ENCODE measurements around the gene CNIH2.
"Not testable (repeated sequence)": the region's sequence is repeated elsewhere in the genome, so short reads cannot be mapped to it uniquely, and the experiment has no call there.

The CNIH2 gene

GRCh38 chr11:66315498-66315885 is 37.5 kb downstream of the CNIH2 start:
- no peak overlapping the region for H2AFZ ChIP-seq (ENCODE audit: low read length, unreplicated experiment)
- H3K4me3 ChIP-seq (ENCODE audit: low read depth, low read length), result peak overlapping the region; percentile 94
- no peaks in the 10 kb centered on the region for H3K27me3 ChIP-seq (ENCODE audit: insufficient read depth, low read length)
- H3K79me2 ChIP-seq (ENCODE audit: control insufficient read depth, insufficient read depth, low read length, unreplicated experiment), result peaks cover 34% of the 10 kb centered on the region
- no peaks in the 10 kb centered on the region for H3K36me3 ChIP-seq (ENCODE audit: insufficient read depth, low read length)
- peaks cover 31% of the 10 kb centered on the region for H3K4me1 ChIP-seq (ENCODE audit: control insufficient read depth, insufficient read depth, low read length, unreplicated experiment)
- peak overlapping the region; percentile 97 for H3K27ac ChIP-seq (ENCODE audit: low read depth, low read length)

- H3K27ac ChIP-seq (ENCODE audit: low read depth, low read length), result peak overlapping the region; percentile 97
- H3K4me3 ChIP-seq (ENCODE audit: low read depth, low read length), result peak overlapping the region; percentile 94
- peaks cover 34% of the 10 kb centered on the region for H3K79me2 ChIP-seq (ENCODE audit: control insufficient read depth, insufficient read depth, low read length, unreplicated experiment)
- no peak overlapping the region for H2AFZ ChIP-seq (ENCODE audit: low read length, unreplicated experiment)
- H3K4me1 ChIP-seq (ENCODE audit: control insufficient read depth, insufficient read depth, low read length, unreplicated experiment), result peaks cover 31% of the 10 kb centered on the region
- no peaks in the 10 kb centered on the region for H3K27me3 ChIP-seq (ENCODE audit: insufficient read depth, low read length)
- H3K36me3 ChIP-seq (ENCODE audit: insufficient read depth, low read length), result no peaks in the 10 kb centered on the region
Observed at GRCh38 chr11:66315921-66316811, 38.2 kb downstream of the CNIH2 start.

GRCh38 chr11:66316849-66317251 is 38.9 kb downstream of the CNIH2 start, which contains the start of gene CD248:
Gene CD248, minus strand, starts transcription at chr11:66317044. Its CDS starts 17 bp downstream, at chr11:66317027.
- H3K36me3 ChIP-seq (ENCODE audit: insufficient read depth, low read length), result no peaks in the 10 kb centered on the region
- H2AFZ ChIP-seq (ENCODE audit: low read length, unreplicated experiment), result peak within 1 kb of the TSS; percentile 66
- peaks cover 34% of the 10 kb centered on the region for H3K79me2 ChIP-seq (ENCODE audit: control insufficient read depth, insufficient read depth, low read length, unreplicated experiment)
- peaks cover 35% of the 10 kb centered on the region for H3K4me1 ChIP-seq (ENCODE audit: control insufficient read depth, insufficient read depth, low read length, unreplicated experiment)
- H3K27ac ChIP-seq (ENCODE audit: low read depth, low read length), result peak within 1 kb of the TSS; percentile 97
- peak within 1 kb of the TSS; percentile 94 for H3K4me3 ChIP-seq (ENCODE audit: low read depth, low read length)
- no peaks in the 10 kb centered on the region for H3K27me3 ChIP-seq (ENCODE audit: insufficient read depth, low read length)

GRCh38 chr11:66317322-66317722 is 39.3 kb downstream of the CNIH2 start:
- Histone ChIP-seq H3K36me3 (ENCODE audit: insufficient read depth, low read length) (no peaks in the 10 kb centered on the region), H3K4me1 (ENCODE audit: control insufficient read depth, insufficient read depth, low read length, unreplicated experiment) (peaks cover 39% of the 10 kb centered on the region), H3K79me2 (ENCODE audit: control insufficient read depth, insufficient read depth, low read length, unreplicated experiment) (peaks cover 34% of the 10 kb centered on the region), H3K27me3 (ENCODE audit: insufficient read depth, low read length) (no peaks in the 10 kb centered on the region), H3K27ac (ENCODE audit: low read depth, low read length) (peak overlapping the region; percentile 97), H3K4me3 (ENCODE audit: low read depth, low read length) (peak overlapping the region; percentile 94), H2AFZ (ENCODE audit: low read length, unreplicated experiment) (no peak overlapping the region)

GRCh38 chr11:66317723-66318599 is 40.0 kb downstream of the CNIH2 start:
- Histone ChIP-seq H3K27ac (ENCODE audit: low read depth, low read length) (peak overlapping the region; percentile 97), H2AFZ (ENCODE audit: low read length, unreplicated experiment) (peak overlapping the region; percentile 66), H3K36me3 (ENCODE audit: insufficient read depth, low read length) (no peaks in the 10 kb centered on the region), H3K4me1 (ENCODE audit: control insufficient read depth, insufficient read depth, low read length, unreplicated experiment) (peaks cover 45% of the 10 kb centered on the region), H3K79me2 (ENCODE audit: control insufficient read depth, insufficient read depth, low read length, unreplicated experiment) (peaks cover 34% of the 10 kb centered on the region), H3K4me3 (ENCODE audit: low read depth, low read length) (peak overlapping the region; percentile 94), H3K27me3 (ENCODE audit: insufficient read depth, low read length) (no peaks in the 10 kb centered on the region)

- H3K27me3 ChIP-seq (ENCODE audit: insufficient read depth, low read length), result no peaks in the 10 kb centered on the region
Observed at GRCh38 chr11:66318600-66318970, 40.6 kb downstream of the CNIH2 start.

GRCh38 chr11:66320289-66320688 is 42.3 kb downstream of the CNIH2 start:
- H3K27me3 ChIP-seq (ENCODE audit: insufficient read depth, low read length); H3K27ac ChIP-seq (ENCODE audit: low read depth, low read length); H3K4me3 ChIP-seq (ENCODE audit: low read depth, low read length); H3K36me3 ChIP-seq (ENCODE audit: insufficient read depth, low read length); H2AFZ ChIP-seq (ENCODE audit: low read length, unreplicated experiment): not testable (repeated sequence)
- Histone ChIP-seq H3K79me2 (ENCODE audit: control insufficient read depth, insufficient read depth, low read length, unreplicated experiment) (peaks cover 15% of the 10 kb centered on the region), H3K4me1 (ENCODE audit: control insufficient read depth, insufficient read depth, low read length, unreplicated experiment) (peaks cover 56% of the 10 kb centered on the region)

More at GRCh38 chr11:66318600-66318970, 40.6 kb downstream of the CNIH2 start:
- peak overlapping the region; percentile 97 for H3K27ac ChIP-seq (ENCODE audit: low read depth, low read length)
- peaks cover 51% of the 10 kb centered on the region for H3K4me1 ChIP-seq (ENCODE audit: control insufficient read depth, insufficient read depth, low read length, unreplicated experiment)
- peak overlapping the region; percentile 66 for H2AFZ ChIP-seq (ENCODE audit: low read length, unreplicated experiment)
- H3K79me2 ChIP-seq (ENCODE audit: control insufficient read depth, insufficient read depth, low read length, unreplicated experiment), result peaks cover 32% of the 10 kb centered on the region
- H3K4me3 ChIP-seq (ENCODE audit: low read depth, low read length), result no peak overlapping the region
- H3K36me3 ChIP-seq (ENCODE audit: insufficient read depth, low read length), result no peaks in the 10 kb centered on the region

- not testable (repeated sequence) for H3K27me3 ChIP-seq (ENCODE audit: insufficient read depth, low read length); H3K36me3 ChIP-seq (ENCODE audit: insufficient read depth, low read length); H2AFZ ChIP-seq (ENCODE audit: low read length, unreplicated experiment); H3K4me3 ChIP-seq (ENCODE audit: low read depth, low read length); H3K27ac ChIP-seq (ENCODE audit: low read depth, low read length)
- Histone ChIP-seq H3K4me1 (ENCODE audit: control insufficient read depth, insufficient read depth, low read length, unreplicated experiment) (peaks cover 59% of the 10 kb centered on the region), H3K79me2 (ENCODE audit: control insufficient read depth, insufficient read depth, low read length, unreplicated experiment) (peaks cover 11% of the 10 kb centered on the region)
Observed at GRCh38 chr11:66320748-66321147, 42.8 kb downstream of the CNIH2 start.

GRCh38 chr11:66321606-66322005 is 43.6 kb downstream of the CNIH2 start:
- Histone ChIP-seq H3K4me1 (ENCODE audit: control insufficient read depth, insufficient read depth, low read length, unreplicated experiment) (peaks cover 67% of the 10 kb centered on the region), H3K27ac (ENCODE audit: low read depth, low read length) (no peak overlapping the region), H2AFZ (ENCODE audit: low read length, unreplicated experiment) (no peak overlapping the region), H3K79me2 (ENCODE audit: control insufficient read depth, insufficient read depth, low read length, unreplicated experiment) (peaks cover 2% of the 10 kb centered on the region), H3K36me3 (ENCODE audit: insufficient read depth, low read length) (no peaks in the 10 kb centered on the region), H3K27me3 (ENCODE audit: insufficient read depth, low read length) (no peaks in the 10 kb centered on the region), H3K4me3 (ENCODE audit: low read depth, low read length) (no peak overlapping the region)

GRCh38 chr11:66322732-66323427 is 44.9 kb downstream of the CNIH2 start:
- no peaks in the 10 kb centered on the region for H3K36me3 ChIP-seq (ENCODE audit: insufficient read depth, low read length)
- no peak overlapping the region for H3K4me3 ChIP-seq (ENCODE audit: low read depth, low read length)
- peaks cover 71% of the 10 kb centered on the region for H3K4me1 ChIP-seq (ENCODE audit: control insufficient read depth, insufficient read depth, low read length, unreplicated experiment)
- no peaks in the 10 kb centered on the region for H3K79me2 ChIP-seq (ENCODE audit: control insufficient read depth, insufficient read depth, low read length, unreplicated experiment)
- H2AFZ ChIP-seq (ENCODE audit: low read length, unreplicated experiment), result peak overlapping the region; percentile 81
- peak overlapping the region; percentile 59 for H3K27ac ChIP-seq (ENCODE audit: low read depth, low read length)
- no peaks in the 10 kb centered on the region for H3K27me3 ChIP-seq (ENCODE audit: insufficient read depth, low read length)

Data from ACC112 (cell line).